Mucosa of gallbladder (tissue), 1 donor: ENCODE data around the gene AP3S1. TPM values are rescaled to one million over a fixed set of nuclear protein-coding genes. Genes with fewer than 3 reads are reported as not detected.
"Not testable (repeated sequence)": the region's sequence is repeated elsewhere in the genome, so short reads cannot be mapped to it uniquely, and the experiment has no call there.

Experiments used
- DNase-seq: peaks from one replicate; pipeline ENCODE4 v3.0.0-alpha.2; 2020; ENCODE audit warnings: low spot score
- total RNA-seq: library from RNA; stranded (reverse); gene quantifications from one replicate; pipeline ENCODE4 v1.2.1, GENCODE V29; 2021
- donor health status: DM: no; HTN: no; CAD: no.

AP3S1 gene
- total RNA-seq, 1 donor from 2014 or later, result 72.0 TPM

GRCh38 chr5:115824983-115825382 is 16.8 kb upstream of the AP3S1 start:
- DNase-seq, result not testable (repeated sequence)

- DNase-seq, result no peak
These were observed 15.8 kb upstream of the AP3S1 start for GRCh38 chr5:115825948-115826347.

- no peak for DNase-seq
These were observed 11.8 kb upstream of the AP3S1 start for GRCh38 chr5:115829913-115830312.

- DNase-seq, result peak; percentile 23
These were observed 10.5 kb upstream of the AP3S1 start for GRCh38 chr5:115831163-115831768.

- no peak for DNase-seq
These were observed 6.3 kb upstream of the AP3S1 start for GRCh38 chr5:115835481-115835880.

GRCh38 chr5:115838885-115839518 is 2.7 kb upstream of the AP3S1 start:
- no peak for DNase-seq

- DNase-seq, result no peak
These were observed 862 bp upstream of the AP3S1 start for GRCh38 chr5:115840873-115841272.

GRCh38 chr5:115842089-115842935 is 577 bp downstream of the AP3S1 start:
- peak; percentile 16 for DNase-seq

GRCh38 chr5:115842952-115843351 is 1.2 kb downstream of the AP3S1 start:
- no peak for DNase-seq

- DNase-seq, result no peak
These were observed 1.9 kb downstream of the AP3S1 start for GRCh38 chr5:115843444-115844130.

GRCh38 chr5:115844321-115844817 is 2.6 kb downstream of the AP3S1 start:
- DNase-seq, result no peak

GRCh38 chr5:115847290-115847689 is 5.6 kb downstream of the AP3S1 start:
- no peak for DNase-seq

- no peak for DNase-seq
These were observed 7.6 kb downstream of the AP3S1 start for GRCh38 chr5:115849258-115849798.

- no peak for DNase-seq
These were observed 9.1 kb downstream of the AP3S1 start for GRCh38 chr5:115850744-115851416.

- DNase-seq, result no peak
These were observed 12.4 kb downstream of the AP3S1 start for GRCh38 chr5:115854139-115854538.

- no peak for DNase-seq
These were observed 14.2 kb downstream of the AP3S1 start for GRCh38 chr5:115855959-115856358.

- DNase-seq, result no peak
These were observed 15.3 kb downstream of the AP3S1 start for GRCh38 chr5:115857057-115857479.

GRCh38 chr5:115857626-115858349 is 16.1 kb downstream of the AP3S1 start:
- DNase-seq, result no peak

GRCh38 chr5:115858396-115858795 is 16.7 kb downstream of the AP3S1 start:
- DNase-seq, result no peak

GRCh38 chr5:115859378-115859777 is 17.6 kb downstream of the AP3S1 start:
- DNase-seq, result no peak
